GM21529 (cell line): Measurements from ENCODE around the gene BCL11A.

Experiments used
- ATAC-seq: cut with Tn5 transposase; IDR thresholded peaks from one replicate; pipeline ENCODE4 v1.9.1; 2021; ENCODE audit not compliant: unreplicated experiment

Gene BCL11A

DNA sequence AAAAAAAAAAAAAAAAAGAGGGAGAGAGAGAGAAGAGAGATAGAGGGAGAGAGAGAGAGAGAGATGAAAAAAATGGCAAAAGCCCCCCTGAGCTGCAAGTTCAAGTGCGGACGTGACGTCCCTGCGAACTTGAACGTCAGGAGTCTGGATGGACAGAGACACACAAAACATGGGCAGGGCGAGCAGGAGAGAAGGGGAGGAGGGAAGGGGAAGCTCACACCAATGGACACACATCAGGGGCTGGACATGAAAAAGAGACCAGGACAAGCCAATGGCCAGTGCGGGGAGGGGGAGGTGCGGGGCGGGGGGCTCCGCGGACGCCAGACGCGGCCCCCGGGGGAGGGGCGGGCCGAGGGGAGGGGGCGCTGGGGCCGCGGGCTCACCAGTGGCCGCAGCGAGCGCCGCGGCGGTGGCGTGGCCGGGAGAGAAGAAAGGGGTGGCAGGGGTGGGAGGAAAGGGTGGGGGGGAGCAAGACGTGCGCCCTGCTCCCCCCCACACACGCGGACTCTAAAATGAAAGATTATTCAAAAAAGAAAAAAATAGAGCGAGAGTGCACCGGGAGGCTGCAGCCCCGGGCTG is at the start of gene BCL11A:
TSS of gene BCL11A (minus strand) at position 160 of the 579 bp plus-strand sequence. CDS start 384 bp downstream, outside the sequence.
- peak; percentile 18 for ATAC-seq

DNA sequence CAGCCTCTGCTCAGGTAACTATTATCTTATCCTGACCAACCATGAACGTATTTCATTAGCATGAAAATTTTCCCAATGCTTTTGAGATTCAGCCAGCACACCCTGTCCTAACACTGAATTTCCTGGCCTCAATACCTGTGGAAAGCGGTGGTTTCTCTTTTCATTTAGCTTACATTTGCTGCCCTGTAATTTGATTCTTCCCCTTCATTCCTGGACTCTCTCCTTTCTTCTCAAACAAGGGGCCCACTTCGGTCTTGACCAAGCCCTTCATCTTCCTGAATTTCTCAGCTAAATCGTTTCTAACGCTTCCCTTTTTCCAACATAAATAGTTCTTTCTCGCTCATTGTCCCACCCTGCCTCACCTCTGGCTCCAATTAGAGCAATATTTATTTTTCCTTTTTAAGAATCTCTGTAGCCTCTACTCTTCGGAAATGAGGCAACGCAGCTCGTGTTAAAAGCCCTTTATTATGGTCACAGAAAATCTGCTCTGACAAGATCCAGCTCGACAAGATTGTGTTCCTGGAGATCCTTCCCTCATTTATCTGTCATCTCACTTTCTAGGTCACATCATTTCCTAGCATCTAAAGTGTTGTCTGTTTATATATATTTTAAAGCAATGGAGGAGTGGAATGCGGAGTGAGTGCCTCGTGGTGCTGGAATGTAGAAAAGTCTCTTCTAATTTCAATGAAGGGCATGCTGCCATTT is 49.5 kb upstream of the BCL11A start:
- no peak for ATAC-seq

DNA sequence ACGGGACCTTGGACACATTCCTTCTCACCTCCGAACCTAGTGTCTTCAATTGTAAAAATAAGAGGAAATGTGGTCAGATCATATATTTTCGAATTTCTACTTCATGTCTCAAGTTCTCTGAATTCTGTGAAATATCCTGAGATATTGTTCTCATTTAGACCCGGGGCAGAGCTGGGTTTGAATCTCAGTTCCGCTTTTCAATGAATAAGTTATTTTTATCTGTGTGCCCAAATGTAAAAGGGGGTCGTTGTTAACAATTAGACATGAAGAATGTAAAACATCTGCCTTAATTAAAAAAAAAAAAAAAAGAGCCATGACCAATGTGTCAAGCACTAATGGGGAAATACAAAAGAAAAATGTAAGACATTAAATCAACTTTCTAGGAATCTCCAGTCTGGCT is 48.9 kb upstream of the BCL11A start:
- no peak for ATAC-seq

DNA sequence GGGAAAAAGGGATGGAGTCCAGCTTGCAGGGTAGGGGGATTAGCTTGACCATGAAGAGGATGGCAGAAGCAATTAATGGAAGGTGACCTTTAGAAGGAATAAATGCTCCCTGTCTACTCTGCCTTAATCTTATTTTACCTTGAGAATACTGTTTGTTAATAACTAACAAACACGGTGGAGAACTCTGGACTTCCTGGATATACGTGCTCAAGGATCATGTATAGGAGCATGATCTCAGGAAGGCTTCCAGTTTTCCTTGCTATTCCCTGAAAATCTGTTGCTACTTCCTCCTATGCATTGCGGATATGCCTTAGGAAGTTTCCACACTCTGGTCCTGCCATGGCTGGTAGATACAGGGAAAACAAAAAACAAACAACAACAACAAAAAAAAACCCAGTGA is 44.8 kb upstream of the BCL11A start:
- no peak for ATAC-seq

DNA sequence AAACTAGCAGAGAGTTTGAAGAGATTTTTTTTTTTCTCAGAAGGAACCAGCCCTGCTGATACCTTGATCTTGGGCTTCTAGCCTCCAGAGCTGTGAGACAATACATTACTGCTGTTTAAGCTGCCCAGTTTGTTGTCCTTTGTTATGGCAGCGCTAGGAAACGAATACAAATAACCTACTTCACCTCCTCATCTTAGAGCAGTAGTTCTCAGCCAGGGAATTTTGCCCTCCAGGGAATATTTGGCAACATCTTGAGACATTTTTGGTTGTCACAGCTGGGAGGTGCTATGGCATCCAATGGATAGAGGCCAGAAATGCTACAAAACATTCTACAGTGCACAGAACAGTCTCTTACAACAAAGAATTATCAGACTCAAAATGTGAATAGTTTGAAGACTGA is 43.9 kb upstream of the BCL11A start:
- no peak for ATAC-seq

DNA sequence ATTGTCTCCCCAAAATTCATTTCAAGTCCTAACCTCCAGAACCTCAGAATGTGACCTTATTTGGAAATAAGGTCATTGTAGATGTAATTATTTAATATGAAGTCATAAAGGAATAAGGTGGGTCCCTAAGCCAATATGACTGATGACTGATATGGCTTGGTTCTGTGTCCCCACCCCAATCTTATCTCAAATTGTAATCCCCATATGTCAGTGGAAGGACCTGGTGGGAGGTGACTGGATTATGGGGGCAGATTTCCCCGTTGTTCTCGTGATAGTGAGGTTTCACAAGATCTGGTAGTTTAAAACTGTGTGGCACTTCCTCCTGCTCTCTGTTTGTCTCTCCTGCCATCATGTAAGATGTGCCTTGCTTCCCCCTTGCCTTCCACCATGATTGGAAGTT is 43.0 kb upstream of the BCL11A start:
- no peak for ATAC-seq

DNA sequence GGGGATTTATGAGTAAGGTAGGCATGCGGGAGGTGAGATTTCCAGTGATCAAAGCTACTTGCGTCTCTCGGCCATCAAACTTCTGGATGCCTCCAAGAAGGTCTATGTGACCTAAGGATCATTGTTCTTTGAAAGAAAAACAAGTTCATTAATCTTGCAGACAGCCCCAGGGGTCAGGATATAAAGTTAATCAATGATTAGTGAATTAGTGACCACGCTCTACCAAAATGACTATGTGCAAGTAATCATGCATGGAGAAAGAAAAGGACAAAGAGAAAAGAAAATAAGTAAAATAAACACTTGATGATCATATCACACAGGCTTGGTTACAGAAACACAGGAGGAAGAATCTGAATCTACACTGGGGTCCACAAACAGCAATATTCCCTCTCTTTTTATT is 42.5 kb upstream of the BCL11A start:
- ATAC-seq = no peak

GRCh38 chr2:60589104-60589503 is 35.6 kb upstream of the BCL11A start:
- no peak for ATAC-seq

DNA sequence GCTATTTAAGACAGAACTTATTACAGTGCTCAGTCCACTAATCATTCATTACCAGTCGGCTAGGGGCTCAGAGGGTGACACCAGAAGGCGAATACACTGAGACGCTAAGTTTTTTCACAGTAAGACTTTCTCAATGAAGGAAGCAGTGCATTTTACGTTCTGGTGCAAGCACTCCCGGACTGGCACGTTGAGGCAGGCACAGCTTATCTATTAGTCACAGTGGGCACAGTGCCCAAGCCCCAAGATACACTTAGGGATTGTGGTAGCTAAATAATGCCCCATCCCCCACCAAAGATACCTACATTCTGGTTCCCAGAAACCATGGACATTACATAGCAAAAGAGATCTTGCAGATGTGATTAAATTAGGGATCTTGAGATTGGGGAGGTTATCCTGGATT is 32.6 kb upstream of the BCL11A start:
- no peak for ATAC-seq

DNA sequence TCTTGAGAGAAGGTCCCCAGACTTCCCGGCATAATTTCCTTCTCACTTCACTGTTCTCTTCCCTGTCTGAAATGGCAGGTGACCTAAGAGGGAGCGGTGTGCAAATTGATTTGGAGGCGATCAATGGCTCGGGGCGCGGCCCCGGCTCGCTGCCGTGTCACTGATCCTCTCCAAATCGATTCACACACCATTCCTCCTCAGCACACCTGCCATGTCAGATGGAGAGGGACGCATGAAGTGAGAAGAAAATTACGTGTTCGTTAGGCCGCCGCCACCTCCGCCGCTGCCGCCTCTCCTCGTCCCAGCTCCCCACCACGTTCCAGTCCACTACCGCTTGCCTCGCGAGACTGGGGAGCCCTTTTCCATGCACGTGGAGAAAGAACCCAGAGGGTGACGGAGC is 31.8 kb upstream of the BCL11A start:
- ATAC-seq = no peak

GRCh38 chr2:60583604-60584003 is 30.1 kb upstream of the BCL11A start:
- ATAC-seq = no peak

GRCh38 chr2:60581433-60582282 is 28.2 kb upstream of the BCL11A start:
- peak; percentile 93 for ATAC-seq

DNA sequence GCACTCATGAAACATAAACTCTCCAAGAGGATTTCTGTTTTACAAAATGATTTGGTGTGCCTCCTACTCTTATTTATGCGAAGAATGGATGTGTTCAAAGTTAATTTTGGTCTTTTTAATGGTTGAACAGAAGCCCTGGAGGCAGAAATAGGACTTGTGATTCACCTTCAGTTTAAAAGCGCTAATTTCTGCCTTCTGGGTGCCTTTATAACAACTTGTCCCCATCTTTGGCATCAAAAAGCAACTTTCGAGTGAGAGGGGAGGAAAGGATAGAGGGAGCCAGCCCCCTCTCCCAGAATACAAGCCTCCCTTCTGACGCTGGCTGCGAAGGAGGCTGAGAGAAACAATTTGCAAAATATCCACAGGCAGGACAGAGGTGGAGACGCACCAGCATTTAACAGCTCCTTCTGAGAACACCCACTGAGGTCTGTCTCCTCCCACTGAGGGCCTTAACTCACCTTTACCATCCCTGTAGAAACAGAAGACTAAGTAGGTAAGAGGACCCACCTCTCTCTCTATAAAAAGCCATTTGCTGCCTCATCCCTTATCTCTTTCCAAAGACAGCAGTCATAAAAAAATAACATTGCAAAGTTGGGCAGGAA is 24.3 kb upstream of the BCL11A start:
- ATAC-seq = no peak

DNA sequence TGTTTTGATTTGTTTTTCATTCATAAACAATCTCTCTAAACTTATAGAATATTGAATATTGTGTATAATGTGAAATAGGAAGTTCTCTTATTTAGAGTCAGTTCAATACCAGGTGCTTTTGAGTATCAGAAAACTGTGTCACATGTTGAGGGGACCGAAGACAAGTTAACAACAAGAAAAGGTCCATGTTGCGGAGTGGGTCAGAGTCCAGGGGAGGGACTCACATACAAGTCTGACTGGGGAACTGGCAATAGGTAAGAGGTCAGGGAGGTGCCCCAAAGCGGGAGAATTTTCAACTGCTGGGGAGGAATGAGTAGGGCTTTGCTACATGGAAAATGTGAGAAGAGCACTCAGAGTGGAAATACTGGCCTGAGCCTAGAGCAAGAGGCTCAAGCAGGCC is 19.8 kb upstream of the BCL11A start:
- no peak for ATAC-seq

DNA sequence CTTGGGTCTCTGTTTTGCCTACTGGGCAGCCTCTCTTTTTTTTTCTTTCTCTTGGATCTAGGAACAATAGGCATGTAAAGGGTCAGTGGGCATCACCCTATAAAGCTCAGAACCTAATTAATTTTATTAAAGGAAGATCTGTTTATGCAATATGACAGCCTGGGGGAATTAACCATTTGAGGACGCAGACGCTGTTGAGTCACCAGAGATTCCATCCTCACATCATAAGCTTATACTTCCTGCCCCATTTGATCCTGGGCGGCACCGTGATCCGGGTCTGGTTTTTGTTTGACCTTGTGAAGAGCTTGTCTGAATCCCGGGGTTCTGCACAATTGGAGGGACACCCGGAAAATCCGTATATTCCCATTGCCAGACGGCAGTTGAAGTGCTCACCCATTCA is 16.8 kb upstream of the BCL11A start:
- ATAC-seq = no peak

DNA sequence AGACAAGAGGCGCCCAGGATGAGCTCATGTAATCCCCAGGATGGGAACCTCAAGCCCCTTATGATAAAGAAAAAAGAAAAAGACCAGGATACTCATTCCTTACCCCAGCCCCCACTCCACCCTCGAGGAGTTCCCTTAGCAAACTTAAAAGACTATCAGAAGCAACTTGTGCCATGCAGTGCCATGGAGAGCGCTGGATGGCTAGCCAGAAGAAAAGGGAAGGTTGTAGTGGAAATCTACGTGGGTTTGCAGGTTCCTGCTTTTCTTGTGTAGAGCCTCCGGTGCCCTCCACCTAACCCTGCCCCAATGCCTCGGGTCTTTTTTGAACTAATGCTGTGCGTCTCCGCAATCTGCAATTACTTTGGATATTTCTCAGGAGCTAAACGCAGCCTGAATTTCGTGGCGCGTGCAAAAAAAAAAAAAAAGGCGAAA is 16.2 kb upstream of the BCL11A start:
- ATAC-seq = no peak

GRCh38 chr2:60567919-60568768 is 14.7 kb upstream of the BCL11A start:
- no peak for ATAC-seq

DNA sequence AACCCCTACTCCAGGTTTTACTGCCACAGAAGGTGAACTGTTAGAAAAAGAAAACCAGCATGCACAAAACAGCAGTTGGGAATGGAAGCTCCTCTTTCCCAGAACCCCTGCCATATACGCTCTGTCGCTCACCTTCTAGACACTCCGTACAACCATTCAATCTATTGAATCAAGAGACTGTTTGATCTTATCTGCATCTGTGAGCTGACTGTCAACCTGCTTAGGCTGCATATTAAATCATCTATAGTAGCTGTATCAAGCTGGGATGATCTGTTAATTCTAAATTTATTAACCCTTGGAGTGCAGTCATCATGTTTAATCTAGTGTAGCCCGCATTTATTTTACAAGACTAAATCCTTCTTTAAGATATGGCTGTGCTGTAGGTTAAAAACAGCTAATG is 13.6 kb upstream of the BCL11A start:
- no peak for ATAC-seq

GRCh38 chr2:60565472-60565871 is 12.0 kb upstream of the BCL11A start:
- ATAC-seq = peak; percentile 61

DNA sequence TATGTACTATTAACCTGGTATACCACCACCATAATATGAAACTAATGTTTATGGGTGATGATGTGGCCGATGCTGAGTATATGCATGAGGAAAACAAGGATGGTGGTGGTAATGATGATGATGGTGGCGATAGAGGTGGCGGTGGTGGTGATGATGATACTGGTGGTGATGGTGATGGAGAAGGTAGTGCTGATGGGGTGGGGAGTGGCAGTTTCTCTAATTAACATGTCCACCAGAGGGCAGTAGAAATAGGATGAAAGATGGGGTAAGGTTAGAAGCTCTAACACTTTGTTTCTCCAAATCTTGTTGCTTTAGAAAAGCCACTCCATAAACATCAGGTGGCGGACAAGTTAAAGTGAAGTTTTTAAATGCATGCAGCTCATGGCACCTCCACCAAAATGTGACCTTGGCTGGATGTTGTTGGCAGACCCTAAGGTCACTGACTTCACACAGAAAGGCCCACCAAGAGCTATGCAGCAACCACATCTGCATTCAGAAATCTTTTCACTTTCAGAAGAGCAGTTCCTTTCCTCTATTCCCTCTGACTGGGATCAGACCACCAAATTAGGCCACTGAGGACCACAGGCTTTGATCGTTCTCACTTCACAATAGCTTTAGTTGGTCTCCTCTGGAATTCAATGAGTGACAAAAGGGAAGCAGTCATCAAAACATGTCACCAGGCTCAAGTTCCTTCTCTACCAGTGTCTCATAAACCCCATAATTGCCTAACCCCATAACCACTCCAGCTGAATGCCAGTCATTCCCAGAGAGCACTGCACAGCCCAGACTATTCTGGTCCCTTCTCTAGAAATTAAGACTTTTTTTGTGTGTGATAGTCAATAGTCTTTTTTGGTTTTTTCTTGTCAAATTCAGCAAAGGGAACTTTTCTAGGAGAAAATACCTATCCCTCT is 7.5 kb upstream of the BCL11A start:
- ATAC-seq = peak; percentile 48
